Breast epithelium (tissue), 4 donors: ENCODE data around the gene ZFYVE16. TPM values are rescaled to one million over a fixed set of nuclear protein-coding genes. Genes with fewer than 3 reads are reported as not detected.
A peak's percentile ranks its signal among the peaks of the same experiment; 100 is the strongest.

Source experiments
- DNase-seq, 2 donors: peaks; one replicate each; pipeline ENCODE4 v3.0.0-alpha.2; 2019; ENCODE audit warnings: low spot score in 2 of 2
- H3K27ac ChIP-seq, 2 donors: fragments of 200-600 bp; sonication (generic) in 1 of 2; one replicate each; pipeline ENCODE4 v1.5.1; 2016 to 2019; ENCODE audit warnings: mild to moderate bottlenecking in 1 of 2
- H3K27me3 ChIP-seq, 2 donors: fragments of 200-600 bp; sonication (generic) in 1 of 2; one replicate each; pipeline versions ENCODE4 v1.5.1 to v1.6.0; 2017 to 2019; ENCODE audit warnings: control low read depth in 1 of 2, mild to moderate bottlenecking in 1 of 2
- H3K36me3 ChIP-seq: fragments of 200-600 bp; one replicate; pipeline ENCODE4 v1.5.1; 2019
- H3K4me1 ChIP-seq, 2 donors: fragments of 200-600 bp; sonication (generic); one replicate each; pipeline ENCODE4 v1.5.1; 2016 to 2019; ENCODE audit warnings: control low read depth in 1 of 2
- H3K4me3 ChIP-seq, 3 donors: fragments of 200-600 bp; sonication (generic); 1 replicate in 2 of 3; 2 replicates in 1 of 3; pipeline ENCODE4 v1.5.1; 2016 to 2019; ENCODE audit warnings: mild to moderate bottlenecking in 3 of 3, moderate library complexity in 2 of 3
- H3K9me3 ChIP-seq, 2 donors: fragments of 200-600 bp; sonication (generic) in 1 of 2; one replicate each; pipeline ENCODE4 v1.5.1; 2016 to 2019; ENCODE audit warnings: control low read depth in 1 of 2
- POLR2A ChIP-seq: fragments of 450-650 bp; IDR thresholded peaks from one replicate; pipeline ENCODE4 v1.6.1; 2016; ENCODE audit warnings: antibody characterized with exemption, mild to moderate bottlenecking, moderate library complexity
- POLR2AphosphoS5 ChIP-seq, 3 donors: sonication (generic); formaldehyde crosslinking; IDR thresholded peaks; one replicate each; pipeline ENCODE4 v1.6.1; 2017; ENCODE audit warnings: antibody characterized with exemption in 3 of 3
- intact Hi-C: fragments of 100-400 bp; cut with DNase I; formaldehyde crosslinking; loops from one replicate; pipeline ENCODE4 v1.15.1; 2023; ENCODE audit warnings: low total_unique reads
- total RNA-seq, 3 donors: library from RNA; depleted of rRNA; stranded (reverse); fragments of >200 nt; gene quantifications; one replicate each; pipeline ENCODE4 v1.1.0, GENCODE V29; 2016
- TF ChIP-seq, protein P1 (sequence below), 3 donors: fragments of 450-650 bp; IDR thresholded peaks; one replicate each; pipeline ENCODE4 v1.5.1; 2016 to 2017; ENCODE audit warnings: antibody characterized with exemption in 3 of 3, mild to moderate bottlenecking in 3 of 3, moderate library complexity in 3 of 3

Gene ZFYVE16
- total RNA-seq, 3 donors from 2014 or later: 28.0 to 61.9 (median 50.5) TPM

DNA sequence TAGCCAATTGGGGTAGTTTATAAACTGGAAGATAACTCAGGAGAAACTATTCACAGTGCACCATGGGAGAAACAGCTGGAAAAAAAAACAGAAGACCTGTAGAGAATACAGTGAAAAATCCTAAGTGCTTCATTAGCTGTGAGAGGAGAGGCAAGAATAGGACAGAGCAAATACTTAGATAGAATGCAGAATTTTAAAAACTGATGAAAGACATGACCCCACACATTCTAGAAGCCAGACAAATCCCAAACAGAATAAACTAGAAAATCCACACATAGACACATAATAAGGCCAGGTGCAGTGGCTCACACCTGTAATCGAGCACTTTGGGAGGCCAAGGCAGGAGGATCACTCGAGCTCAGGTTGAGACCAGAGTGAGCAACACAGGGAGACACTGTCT lies 72.5 kb downstream of the ZFYVE16 start:
- no peak for DNase-seq
- Histone ChIP-seq H3K27ac (no peak overlapping the region), H3K9me3 (peaks cover 19 to 29% of the 10 kb centered on the region in 2 donors), H3K4me1 (no peaks in the 10 kb centered on the region), H3K36me3 (no peaks in the 10 kb centered on the region), H3K27me3 (no peaks in the 10 kb centered on the region), H3K4me3 (no peak overlapping the region)
- intact Hi-C loops: no loop called here
- TF ChIP-seq POLR2AphosphoS5 (IDR thresholded peaks at IDR 0.05) (no peak), POLR2A (no peak)
- TF ChIP-seq, protein P1, sequence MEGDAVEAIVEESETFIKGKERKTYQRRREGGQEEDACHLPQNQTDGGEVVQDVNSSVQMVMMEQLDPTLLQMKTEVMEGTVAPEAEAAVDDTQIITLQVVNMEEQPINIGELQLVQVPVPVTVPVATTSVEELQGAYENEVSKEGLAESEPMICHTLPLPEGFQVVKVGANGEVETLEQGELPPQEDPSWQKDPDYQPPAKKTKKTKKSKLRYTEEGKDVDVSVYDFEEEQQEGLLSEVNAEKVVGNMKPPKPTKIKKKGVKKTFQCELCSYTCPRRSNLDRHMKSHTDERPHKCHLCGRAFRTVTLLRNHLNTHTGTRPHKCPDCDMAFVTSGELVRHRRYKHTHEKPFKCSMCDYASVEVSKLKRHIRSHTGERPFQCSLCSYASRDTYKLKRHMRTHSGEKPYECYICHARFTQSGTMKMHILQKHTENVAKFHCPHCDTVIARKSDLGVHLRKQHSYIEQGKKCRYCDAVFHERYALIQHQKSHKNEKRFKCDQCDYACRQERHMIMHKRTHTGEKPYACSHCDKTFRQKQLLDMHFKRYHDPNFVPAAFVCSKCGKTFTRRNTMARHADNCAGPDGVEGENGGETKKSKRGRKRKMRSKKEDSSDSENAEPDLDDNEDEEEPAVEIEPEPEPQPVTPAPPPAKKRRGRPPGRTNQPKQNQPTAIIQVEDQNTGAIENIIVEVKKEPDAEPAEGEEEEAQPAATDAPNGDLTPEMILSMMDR (IDR thresholded peaks at IDR 0.05): no peak

DNA sequence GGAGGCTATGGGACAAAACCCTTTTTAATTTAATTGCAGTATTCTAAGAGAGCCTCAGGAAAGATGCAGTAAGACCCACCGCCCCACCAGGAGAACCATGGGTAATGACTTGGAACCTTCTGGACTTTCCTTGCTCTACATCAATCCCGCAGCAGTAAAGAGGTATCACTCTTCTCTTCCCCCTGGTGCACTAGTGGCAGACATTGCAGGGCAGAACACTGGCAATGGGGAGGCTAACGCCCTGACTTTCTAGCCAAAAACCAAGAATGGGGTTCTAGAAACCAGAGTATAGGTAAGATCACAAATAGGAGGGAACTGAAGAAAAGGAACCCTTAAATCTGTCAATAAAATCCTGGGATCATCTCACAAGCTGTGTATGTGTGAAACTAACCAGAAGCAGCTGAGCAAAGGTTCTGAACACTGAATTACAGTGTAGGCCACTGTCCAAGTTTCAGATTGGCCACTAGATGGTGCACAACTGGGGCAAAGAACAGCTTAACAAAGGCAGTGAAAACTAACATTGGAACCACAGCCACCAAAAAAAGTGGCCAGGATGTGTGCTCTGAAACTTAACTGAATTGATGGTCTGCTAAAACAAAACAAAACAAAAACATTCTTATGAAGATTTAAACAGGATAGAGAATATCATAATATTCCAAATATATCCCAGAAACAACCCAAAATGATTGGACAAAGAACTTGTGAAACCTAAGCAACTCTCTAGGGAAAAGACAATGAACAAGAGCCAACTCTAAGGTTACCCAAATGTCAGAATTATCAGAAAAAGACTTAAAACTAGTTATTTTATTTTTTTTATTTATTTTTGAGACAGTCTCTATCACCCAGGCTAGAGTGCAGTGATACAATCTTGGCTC lies 73.4 kb downstream of the ZFYVE16 start:
- no peak for DNase-seq
- TF ChIP-seq POLR2A (no peak), POLR2AphosphoS5 (IDR thresholded peaks at IDR 0.05) (no peak)
- TF ChIP-seq, protein P1 (IDR thresholded peaks at IDR 0.05): peak in 1 of 3 donors; percentile 14
- Histone ChIP-seq H3K27me3 (no peaks in the 10 kb centered on the region), H3K27ac (no peak overlapping the region), H3K4me3 (no peak overlapping the region), H3K36me3 (no peaks in the 10 kb centered on the region), H3K4me1 (no peaks in the 10 kb centered on the region), H3K9me3 (peaks cover 19 to 29% of the 10 kb centered on the region in 2 donors)
- intact Hi-C loops: no loop called here

DNA sequence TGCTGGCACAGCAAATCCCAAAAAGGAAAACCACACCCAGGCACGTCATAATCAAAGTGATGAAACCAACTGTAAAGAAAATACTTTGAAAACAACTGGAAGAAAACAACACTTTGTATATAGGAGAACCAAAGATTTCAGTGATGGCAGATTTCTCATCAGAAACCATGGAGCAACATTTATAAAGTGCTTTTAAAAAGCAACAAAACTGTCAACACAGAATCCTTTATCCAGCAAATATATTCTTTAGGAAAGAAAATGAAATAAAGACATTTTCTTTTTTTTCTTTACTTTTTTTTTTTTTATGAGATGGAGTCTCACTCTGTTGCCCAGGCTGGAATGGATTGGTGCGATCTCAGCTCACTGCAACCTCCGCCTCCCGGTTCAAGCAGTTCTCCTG lies 74.7 kb downstream of the ZFYVE16 start:
- no peak for DNase-seq
- no peak overlapping the region for H3K27ac ChIP-seq
- H3K4me1 ChIP-seq: no peaks in the 10 kb centered on the region
- H3K36me3 ChIP-seq: no peaks in the 10 kb centered on the region
- H3K9me3 ChIP-seq: peaks cover 19 to 29% of the 10 kb centered on the region in 2 donors
- intact Hi-C loops: no loop called here
- H3K27me3 ChIP-seq: no peaks in the 10 kb centered on the region
- H3K4me3 ChIP-seq: no peak overlapping the region
- TF ChIP-seq, protein P1 (IDR thresholded peaks at IDR 0.05): no peak
- TF ChIP-seq POLR2A: no peak
- TF ChIP-seq POLR2AphosphoS5 (IDR thresholded peaks at IDR 0.05): no peak

DNA sequence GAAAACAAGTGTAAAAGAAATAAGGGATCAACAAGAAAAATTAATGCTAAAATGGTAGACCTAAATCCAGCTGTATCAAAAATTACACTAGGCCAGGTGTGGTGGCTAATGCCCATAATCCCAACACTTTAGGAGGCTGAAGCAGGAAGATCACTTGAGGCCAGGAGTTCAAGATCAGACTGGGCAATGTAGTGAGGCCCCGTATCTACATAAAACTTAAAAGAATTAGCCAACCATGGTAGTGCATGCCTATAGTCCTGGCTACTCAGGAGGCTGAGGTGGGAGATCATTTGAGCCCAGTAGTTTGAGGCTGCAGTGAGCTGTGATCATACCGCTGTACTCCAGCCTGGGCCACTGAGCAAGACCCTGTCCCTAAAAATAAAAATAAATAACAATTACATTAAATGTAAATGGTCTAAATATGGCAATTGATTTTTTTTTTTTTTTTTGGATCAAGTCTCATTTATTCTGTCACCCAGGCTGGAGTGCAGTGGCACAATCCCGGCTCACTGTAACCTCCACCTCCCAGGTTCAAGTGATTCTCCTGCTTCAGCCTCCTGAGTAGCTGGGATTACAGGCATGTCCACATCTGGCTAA lies 75.9 kb downstream of the ZFYVE16 start:
- H3K4me1 ChIP-seq: no peaks in the 10 kb centered on the region
- no peak for DNase-seq
- H3K4me3 ChIP-seq: no peak overlapping the region
- H3K27ac ChIP-seq: no peak overlapping the region
- no peak for TF ChIP-seq POLR2A
- H3K27me3 ChIP-seq: no peaks in the 10 kb centered on the region
- H3K36me3 ChIP-seq: no peaks in the 10 kb centered on the region
- intact Hi-C loops: no loop called here
- H3K9me3 ChIP-seq: peaks cover 19 to 29% of the 10 kb centered on the region in 2 donors

DNA sequence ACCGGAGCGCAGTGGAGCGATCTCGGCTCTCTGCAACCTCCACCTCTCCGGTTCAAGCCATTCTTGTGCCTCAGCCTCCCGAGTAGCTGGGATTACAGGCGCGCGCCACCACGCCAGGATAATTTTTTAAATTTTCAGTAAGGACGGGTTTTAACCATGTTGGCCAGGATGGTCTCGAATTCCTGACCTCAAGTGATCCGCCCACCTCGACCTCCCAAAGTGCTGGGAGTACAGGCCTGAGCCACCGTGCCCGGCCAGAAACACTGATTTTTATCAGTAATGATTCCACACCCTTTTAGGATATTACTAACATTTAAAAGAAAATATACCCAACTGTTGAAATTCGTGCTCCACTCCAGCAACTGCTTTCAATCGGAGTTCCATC lies 79.6 kb downstream of the ZFYVE16 start:
- TF ChIP-seq, protein P1 (IDR thresholded peaks at IDR 0.05): no peak
- TF ChIP-seq POLR2A: no peak
- TF ChIP-seq POLR2AphosphoS5 (IDR thresholded peaks at IDR 0.05): no peak
- Histone ChIP-seq H3K27me3 (no peaks in the 10 kb centered on the region), H3K27ac (peak overlapping the region; percentile 64 to 87), H3K36me3 (no peaks in the 10 kb centered on the region), H3K4me1 (no peaks in the 10 kb centered on the region), H3K9me3 (peaks cover 10 to 20% of the 10 kb centered on the region in 2 donors), H3K4me3 (peak overlapping the region; percentile 66 to 72 (median 70))
- no peak for DNase-seq
- intact Hi-C loops: no loop called here
